ENCODE data around the gene CBFA2T2. TPM values are rescaled to one million over a fixed set of nuclear protein-coding genes. Genes with fewer than 3 reads are reported as not detected.

CBFA2T2 gene
- total and polyA plus RNA-seq, 2 donors (not counting 3 experiments of a cell fraction or from before 2014, with no cell fraction given): 10.7 to 12.1 TPM

GRCh38 chr20:33636776-33637175 lies 146.9 kb downstream of the CBFA2T2 start:
- Histone ChIP-seq H3K4me2 (ENCODE audit: insufficient read depth, low read length) (no peak overlapping the region), H2AFZ (ENCODE audit: low read depth, low read length) (no peak overlapping the region), H3K79me2 (ENCODE audit: control insufficient read depth, insufficient read depth, low read length) (no peaks in the 10 kb centered on the region), H3K27me3 (ENCODE audit: control insufficient read depth in 2 of 2, insufficient read depth in 2 of 2, low read length in 2 of 2) (no peaks in the 10 kb centered on the region), H3K9me1 (replicated peaks; ENCODE audit: control insufficient read depth, extremely low read depth, insufficient read depth, low read length) (no peaks in the 10 kb centered on the region), H3K9me3 (replicated peaks; ENCODE audit: control insufficient read depth, insufficient read depth, low read length) (no peaks in the 10 kb centered on the region), H3K27ac (ENCODE audit: insufficient read depth, low read depth, low read length) (no peak overlapping the region), H4K20me1 (replicated peaks; ENCODE audit: control insufficient read depth, extremely low read depth, insufficient read depth, low read length) (no peaks in the 10 kb centered on the region), H3K4me1 (ENCODE audit: control insufficient read depth, extremely low read depth, insufficient read depth, low read length) (no peaks in the 10 kb centered on the region), H3K4me3 (replicated peaks in 1 of 3; ENCODE audit: insufficient read depth in 1 of 3, low read depth in 1 of 3, low read length in 3 of 3) (no peak overlapping the region), H3K9ac (replicated peaks; ENCODE audit: extremely low read depth, insufficient read depth, low read length) (no peak overlapping the region), H3K36me3 (ENCODE audit: control insufficient read depth in 2 of 2, extremely low read depth in 1 of 2, insufficient read depth in 2 of 2, low read length in 2 of 2) (peaks cover 2 to 9% of the 10 kb centered on the region in 2 experiments)
- BruUV-seq (replicated peaks): no TSS peak
- POLR2A ChIA-PET: no interaction called here
- DNase-seq (ENCODE audit: low read depth, low spot score) (no peak), FAIRE-seq (no peak)
- TF ChIP-seq GATA2 (IDR thresholded peaks at IDR 0.05; ENCODE audit: insufficient read depth, insufficient read length, low read depth, low read length) (no peak), FOS (IDR thresholded peaks at IDR 0.05; ENCODE audit: borderline replicate concordance, insufficient read depth, low read length) (no peak), POLR2A (IDR thresholded peaks at IDR 0.05; ENCODE audit: low read depth, low read length) (no peak), POLR2AphosphoS5 (IDR thresholded peaks at IDR 0.05; ENCODE audit: insufficient read depth, low read depth, low read length) (no peak), MYC (IDR thresholded peaks at IDR 0.05; ENCODE audit: low read depth, low read length) (no peak), JUN (IDR thresholded peaks at IDR 0.05; ENCODE audit: borderline replicate concordance, insufficient read depth, insufficient read length, low read depth) (no peak), EZH2 (IDR thresholded peaks at IDR 0.05; ENCODE audit: borderline replicate concordance, low read depth, low read length, severe bottlenecking) (no peak)
- TF ChIP-seq, protein P1, sequence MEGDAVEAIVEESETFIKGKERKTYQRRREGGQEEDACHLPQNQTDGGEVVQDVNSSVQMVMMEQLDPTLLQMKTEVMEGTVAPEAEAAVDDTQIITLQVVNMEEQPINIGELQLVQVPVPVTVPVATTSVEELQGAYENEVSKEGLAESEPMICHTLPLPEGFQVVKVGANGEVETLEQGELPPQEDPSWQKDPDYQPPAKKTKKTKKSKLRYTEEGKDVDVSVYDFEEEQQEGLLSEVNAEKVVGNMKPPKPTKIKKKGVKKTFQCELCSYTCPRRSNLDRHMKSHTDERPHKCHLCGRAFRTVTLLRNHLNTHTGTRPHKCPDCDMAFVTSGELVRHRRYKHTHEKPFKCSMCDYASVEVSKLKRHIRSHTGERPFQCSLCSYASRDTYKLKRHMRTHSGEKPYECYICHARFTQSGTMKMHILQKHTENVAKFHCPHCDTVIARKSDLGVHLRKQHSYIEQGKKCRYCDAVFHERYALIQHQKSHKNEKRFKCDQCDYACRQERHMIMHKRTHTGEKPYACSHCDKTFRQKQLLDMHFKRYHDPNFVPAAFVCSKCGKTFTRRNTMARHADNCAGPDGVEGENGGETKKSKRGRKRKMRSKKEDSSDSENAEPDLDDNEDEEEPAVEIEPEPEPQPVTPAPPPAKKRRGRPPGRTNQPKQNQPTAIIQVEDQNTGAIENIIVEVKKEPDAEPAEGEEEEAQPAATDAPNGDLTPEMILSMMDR (IDR thresholded peaks at IDR 0.05; ENCODE audit: extremely low read depth in 1 of 2, insufficient read depth in 1 of 2, low read depth in 1 of 2, low read length in 2 of 2): no peak
- TF ChIP-seq, protein P2, sequence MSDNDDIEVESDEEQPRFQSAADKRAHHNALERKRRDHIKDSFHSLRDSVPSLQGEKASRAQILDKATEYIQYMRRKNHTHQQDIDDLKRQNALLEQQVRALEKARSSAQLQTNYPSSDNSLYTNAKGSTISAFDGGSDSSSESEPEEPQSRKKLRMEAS (IDR thresholded peaks at IDR 0.05; ENCODE audit: insufficient read depth, insufficient read length): no peak
- intact Hi-C loops (cut with micrococcal nuclease): no loop called here
- dilution Hi-C loops (cut with MboI; ENCODE audit: extremely low pct_ligation_motif_present, low sequenced_read_pairs): no loop called here
- CTCF ChIA-PET: interaction anchor here (1.7 kb wide), 1 partner anchor 16 kb away, joined by 4 read pairs; no protein-coding TSS in a partner anchor
